GM12865 (cell line): ENCODE measurements around the gene PDE3A.
"Not testable (repeated sequence)": the region's sequence is repeated elsewhere in the genome, so short reads cannot be mapped to it uniquely, and the experiment has no call there.

Source experiments
- DNase-seq: peaks from one replicate; pipeline ENCODE4 v3.0.0; 2010; ENCODE audit warnings: low read depth
- H3K4me3 ChIP-seq: 2 replicates; pipeline ENCODE4 v1.5.1; 2011; ENCODE audit warnings: mild to moderate bottlenecking, low read depth, low read length, control low read depth
- TF ChIP-seq, protein P1 (sequence below): IDR thresholded peaks from 2 replicates; pipeline ENCODE4 v1.5.1; 2011; ENCODE audit warnings: low read length, control low read depth, low read depth, inconsistent platforms; ENCODE audit not compliant: insufficient read depth; ENCODE audit errors: missing control alignments

PDE3A gene

DNA sequence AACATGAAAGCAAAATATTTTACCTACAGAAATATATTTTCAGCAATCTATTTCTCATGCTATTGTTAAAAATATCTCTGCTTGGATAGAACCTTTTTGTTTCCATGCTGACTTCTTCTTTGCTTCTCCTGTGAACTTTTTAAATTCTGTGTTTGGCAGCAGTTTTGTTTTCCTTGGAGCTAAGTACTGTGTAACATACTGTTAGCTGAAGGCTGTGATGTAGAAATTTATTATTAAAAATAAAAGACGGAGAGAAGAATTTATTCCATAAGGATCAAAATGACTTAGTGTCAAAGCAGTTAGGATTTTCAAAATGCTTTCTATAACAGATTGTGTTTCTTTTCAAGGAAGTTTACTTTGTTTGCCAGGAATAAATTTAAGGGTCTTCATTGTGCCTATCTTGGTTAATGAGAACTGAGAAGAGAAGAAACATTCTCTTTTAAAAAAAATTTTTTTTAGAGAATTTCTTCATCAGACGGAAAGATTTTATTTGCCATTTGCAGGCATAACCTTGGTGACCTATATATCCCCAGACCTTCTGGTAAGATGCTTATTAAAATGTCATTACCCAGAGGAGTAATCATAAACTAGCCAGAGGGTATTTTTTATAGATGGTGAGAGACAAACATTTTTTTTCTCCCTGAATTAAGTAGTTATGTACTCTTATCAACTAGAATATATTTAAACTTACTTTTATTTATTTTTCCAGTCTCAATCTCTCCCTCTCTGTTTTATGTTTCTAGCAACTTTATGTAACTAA is 179.7 kb downstream of the PDE3A start:
- TF ChIP-seq, protein P1, sequence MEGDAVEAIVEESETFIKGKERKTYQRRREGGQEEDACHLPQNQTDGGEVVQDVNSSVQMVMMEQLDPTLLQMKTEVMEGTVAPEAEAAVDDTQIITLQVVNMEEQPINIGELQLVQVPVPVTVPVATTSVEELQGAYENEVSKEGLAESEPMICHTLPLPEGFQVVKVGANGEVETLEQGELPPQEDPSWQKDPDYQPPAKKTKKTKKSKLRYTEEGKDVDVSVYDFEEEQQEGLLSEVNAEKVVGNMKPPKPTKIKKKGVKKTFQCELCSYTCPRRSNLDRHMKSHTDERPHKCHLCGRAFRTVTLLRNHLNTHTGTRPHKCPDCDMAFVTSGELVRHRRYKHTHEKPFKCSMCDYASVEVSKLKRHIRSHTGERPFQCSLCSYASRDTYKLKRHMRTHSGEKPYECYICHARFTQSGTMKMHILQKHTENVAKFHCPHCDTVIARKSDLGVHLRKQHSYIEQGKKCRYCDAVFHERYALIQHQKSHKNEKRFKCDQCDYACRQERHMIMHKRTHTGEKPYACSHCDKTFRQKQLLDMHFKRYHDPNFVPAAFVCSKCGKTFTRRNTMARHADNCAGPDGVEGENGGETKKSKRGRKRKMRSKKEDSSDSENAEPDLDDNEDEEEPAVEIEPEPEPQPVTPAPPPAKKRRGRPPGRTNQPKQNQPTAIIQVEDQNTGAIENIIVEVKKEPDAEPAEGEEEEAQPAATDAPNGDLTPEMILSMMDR = no peak
- no peak for DNase-seq
- no peak overlapping the region for H3K4me3 ChIP-seq

DNA sequence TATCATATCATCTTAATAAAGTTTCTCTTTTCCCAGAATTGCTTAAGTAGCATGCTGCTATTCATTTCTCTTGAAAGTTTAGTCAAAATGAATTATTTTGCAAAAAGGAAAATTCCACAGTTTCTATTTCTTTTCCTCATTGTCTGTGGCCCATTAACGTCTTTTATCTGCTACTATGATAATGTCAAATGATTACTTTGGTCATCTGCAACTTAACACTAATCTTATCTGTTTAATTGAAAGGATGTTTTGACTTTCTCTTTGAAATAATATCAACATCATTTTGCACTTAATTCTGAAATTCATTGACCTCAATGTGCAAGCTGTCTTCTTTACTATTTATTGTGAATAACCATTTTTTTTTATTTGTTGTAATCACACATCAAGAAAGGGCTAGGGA is 180.3 kb downstream of the PDE3A start:
- TF ChIP-seq, protein P1 = no peak
- no peak for DNase-seq
- H3K4me3 ChIP-seq = no peak overlapping the region

DNA sequence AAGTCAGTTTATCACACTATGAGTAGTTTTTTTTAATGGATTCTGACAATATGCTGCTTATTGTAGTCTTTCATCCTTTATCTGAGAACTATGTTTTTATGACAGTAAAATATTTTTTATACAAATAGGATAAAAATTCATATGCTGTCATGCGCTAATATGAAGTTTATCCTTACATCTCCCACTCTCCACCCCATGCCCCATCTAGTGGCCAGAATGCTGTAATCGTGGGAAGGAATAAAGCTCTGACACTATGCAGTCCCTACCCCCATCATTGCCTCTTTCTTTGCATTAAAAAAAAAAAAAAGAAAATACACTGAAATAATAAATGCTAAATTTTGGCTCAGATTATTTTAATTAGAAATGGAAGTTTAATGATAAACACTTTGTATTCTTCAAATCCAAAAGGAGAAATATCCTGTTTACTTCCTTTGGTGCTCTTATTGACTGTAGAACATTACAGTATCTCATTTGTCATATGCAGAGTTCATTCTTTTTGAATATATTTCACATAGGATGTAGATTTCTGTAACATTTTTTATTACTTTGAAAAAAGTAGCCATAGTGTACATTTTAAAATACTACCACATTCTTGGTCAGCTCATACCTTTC is 180.9 kb downstream of the PDE3A start:
- DNase-seq = no peak
- TF ChIP-seq, protein P1 = no peak
- no peak overlapping the region for H3K4me3 ChIP-seq

DNA sequence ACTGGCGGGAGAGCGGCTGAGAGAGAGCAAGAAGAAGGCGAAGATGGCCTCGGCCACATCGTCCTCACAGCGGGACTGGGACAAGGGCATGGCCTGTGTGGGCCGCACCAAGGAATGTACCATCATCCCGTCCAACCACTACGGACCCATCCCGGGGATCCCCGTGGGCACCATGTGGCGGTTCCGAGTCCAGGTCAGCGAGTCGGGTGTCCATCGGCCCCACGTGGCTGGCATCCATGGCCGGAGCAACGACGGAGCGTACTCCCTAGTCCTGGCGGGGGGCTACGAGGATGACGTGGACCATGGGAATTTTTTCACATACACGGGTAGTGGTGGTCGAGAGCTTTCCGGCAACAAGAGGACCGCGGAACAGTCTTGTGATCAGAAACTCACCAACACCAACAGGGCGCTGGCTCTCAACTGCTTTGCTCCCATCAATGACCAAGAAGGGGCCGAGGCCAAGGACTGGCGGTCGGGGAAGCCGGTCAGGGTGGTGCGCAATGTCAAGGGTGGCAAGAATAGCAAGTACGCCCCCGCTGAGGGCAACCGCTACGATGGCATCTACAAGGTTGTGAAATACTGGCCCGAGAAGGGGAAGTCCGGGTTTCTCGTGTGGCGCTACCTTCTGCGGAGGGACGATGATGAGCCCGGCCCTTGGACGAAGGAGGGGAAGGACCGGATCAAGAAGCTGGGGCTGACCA is 183.6 kb downstream of the PDE3A start:
- H3K4me3 ChIP-seq, DNase-seq: not testable (repeated sequence)

DNA sequence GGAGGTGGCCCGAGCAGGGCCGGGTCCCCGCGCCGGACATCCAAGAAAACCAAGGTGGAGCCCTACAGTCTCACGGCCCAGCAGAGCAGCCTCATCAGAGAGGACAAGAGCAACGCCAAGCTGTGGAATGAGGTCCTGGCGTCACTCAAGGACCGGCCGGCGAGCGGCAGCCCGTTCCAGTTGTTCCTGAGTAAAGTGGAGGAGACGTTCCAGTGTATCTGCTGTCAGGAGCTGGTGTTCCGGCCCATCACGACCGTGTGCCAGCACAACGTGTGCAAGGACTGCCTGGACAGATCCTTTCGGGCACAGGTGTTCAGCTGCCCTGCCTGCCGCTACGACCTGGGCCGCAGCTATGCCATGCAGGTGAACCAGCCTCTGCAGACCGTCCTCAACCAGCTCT is 184.2 kb downstream of the PDE3A start:
- not testable (repeated sequence) for DNase-seq, H3K4me3 ChIP-seq

DNA sequence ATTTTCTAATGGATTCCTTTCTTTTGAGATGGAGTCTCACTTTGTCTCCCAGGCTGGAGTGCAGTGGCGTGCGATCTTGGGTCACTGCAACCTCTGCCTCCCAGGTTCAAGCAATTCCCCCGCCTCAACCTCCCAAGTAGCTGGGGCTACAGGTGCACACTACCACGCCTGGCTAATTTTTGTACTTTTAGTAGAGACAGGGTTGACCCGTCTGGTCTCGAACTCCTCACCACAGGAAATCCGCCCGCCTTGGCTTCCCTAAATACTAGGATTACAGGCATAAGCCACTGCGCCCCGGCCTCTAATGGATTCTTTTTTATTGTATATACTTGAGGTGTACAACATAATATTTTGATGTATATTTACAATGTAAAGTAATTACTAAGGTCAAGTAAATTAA is 186.7 kb downstream of the PDE3A start:
- H3K4me3 ChIP-seq = no peak overlapping the region
- TF ChIP-seq, protein P1 = no peak
- no peak for DNase-seq

DNA sequence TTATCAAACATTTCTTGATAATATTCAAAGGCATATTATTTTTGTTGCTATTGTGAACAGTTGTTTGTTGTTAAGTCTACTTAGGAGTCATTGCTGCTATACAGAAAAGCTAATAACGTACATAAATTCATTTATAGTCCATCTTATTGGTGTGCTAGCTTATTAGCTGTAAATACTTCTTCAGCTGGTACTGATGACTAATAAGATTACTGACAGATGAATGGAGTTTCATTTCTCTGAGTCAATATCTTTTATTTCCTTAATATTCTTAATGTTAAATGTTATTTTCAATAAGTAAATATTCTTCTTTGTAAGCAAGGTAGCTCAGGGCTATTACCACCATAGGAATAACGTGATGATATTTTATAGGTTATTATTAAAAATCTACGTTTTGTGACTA is 187.4 kb downstream of the PDE3A start:
- no peak overlapping the region for H3K4me3 ChIP-seq
- TF ChIP-seq, protein P1 = no peak
- no peak for DNase-seq
